GM12872 (cell line): ENCODE results near the gene HELLS.

ENCODE experiments used
- CTCF ChIP-seq: IDR thresholded peaks from 3 replicates; pipeline ENCODE4 v1.5.1; 2011; ENCODE audit warnings: low read depth, mild to moderate bottlenecking, low read length, moderate library complexity; ENCODE audit not compliant: insufficient read depth

HELLS gene

GRCh38 chr10:94545391-94546048 is at the start of gene HELLS:
Gene HELLS, plus strand, starts transcription at chr10:94545788. Its CDS starts 134 bp downstream, at chr10:94545922.
- TF ChIP-seq CTCF: no peak

DNA sequence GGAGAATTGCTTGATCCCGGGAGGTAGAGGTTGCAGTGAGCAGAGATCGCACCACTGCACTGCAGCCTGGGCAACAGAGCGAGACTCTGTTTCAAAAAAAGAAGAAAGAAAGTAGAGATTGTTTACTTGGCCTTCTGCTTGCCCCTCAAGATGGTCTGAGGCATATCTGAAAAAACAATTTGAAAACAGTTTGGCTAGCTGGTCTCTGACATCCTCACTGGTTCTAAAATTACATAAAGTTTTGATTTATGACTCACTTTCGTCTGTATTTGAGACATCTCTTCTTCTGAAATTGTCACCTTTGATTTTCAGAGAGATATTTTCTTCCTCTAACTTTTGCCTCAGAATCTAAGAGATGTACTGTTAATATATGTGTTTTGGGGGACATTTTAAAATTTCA is 49.6 kb upstream of the HELLS start:
- TF ChIP-seq CTCF: no peak

DNA sequence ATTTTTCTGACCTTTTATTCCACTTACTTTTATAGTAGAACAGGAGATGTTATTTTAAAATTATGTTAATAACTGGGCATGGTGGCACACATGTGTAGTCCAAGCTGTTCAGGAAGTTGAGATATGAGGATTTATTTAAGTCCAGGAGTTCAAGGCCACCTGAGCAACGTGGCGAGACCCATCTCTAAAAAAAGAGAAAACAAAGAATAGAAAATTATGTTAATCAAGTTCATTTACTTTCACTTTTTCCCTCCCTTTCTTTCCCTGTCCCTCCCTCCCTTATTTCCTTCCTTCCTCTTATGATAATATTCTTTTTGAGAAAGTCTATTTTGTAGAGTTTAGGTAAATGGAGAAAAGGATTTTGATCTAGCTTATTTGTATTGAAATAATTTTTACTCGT is 48.9 kb upstream of the HELLS start:
- TF ChIP-seq CTCF: no peak

GRCh38 chr10:94500063-94500462 is 45.5 kb upstream of the HELLS start:
- TF ChIP-seq CTCF: 0 out of 3 replicates have a peak, but pooled peaks have one; percentile 9

- TF ChIP-seq CTCF: no peak
Observed at GRCh38 chr10:94521276-94522250, 24.0 kb upstream of the HELLS start.

- no peak for TF ChIP-seq CTCF
Observed at GRCh38 chr10:94524146-94524545, 21.4 kb upstream of the HELLS start.

DNA sequence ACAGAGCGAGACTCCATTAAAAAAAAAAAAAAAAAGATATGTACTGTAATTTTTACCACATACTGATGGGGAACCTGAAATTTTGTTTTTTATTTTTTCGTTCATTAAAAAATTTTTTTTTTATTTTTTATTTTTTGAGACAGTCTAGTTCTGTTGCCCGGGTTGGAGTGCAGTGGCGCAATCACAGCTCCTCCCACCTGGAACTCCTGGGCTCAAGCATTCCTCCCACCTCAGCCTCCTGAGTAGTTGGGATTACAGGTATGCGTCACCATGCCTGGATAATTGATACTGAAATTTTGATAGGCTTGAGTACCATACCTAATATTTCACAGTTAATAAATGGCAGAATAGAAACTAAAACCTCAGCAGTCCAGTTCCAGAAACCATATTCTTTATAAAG is 20.9 kb upstream of the HELLS start:
- TF ChIP-seq CTCF: no peak
